CD14-positive monocyte (primary cell): Measurements from ENCODE around the gene ZNF207. TPM values are rescaled to one million over a fixed set of nuclear protein-coding genes. Genes with fewer than 3 reads are reported as not detected.

Source experiments
- DNase-seq, 3 donors: peaks; one replicate each; pipeline ENCODE4 v3.0.0-alpha.2; 2011 to 2022
- H2AFZ ChIP-seq: 2 replicates; pipeline ENCODE4 v1.6.0; 2012; ENCODE audit warnings: mild to moderate bottlenecking, low read depth, low read length, inconsistent platforms; ENCODE audit not compliant: insufficient read depth, poor library complexity, severe bottlenecking
- H3K27ac ChIP-seq, 2 donors: 1 replicate in 1 of 2; 2 replicates in 1 of 2; pipeline ENCODE4 v1.5.1; 2012 to 2013; ENCODE audit warnings: low read length in 2 of 2, control low read depth in 1 of 2, inconsistent platforms in 1 of 2, low read depth in 1 of 2, mild to moderate bottlenecking in 1 of 2
- H3K27me3 ChIP-seq, 2 donors: one replicate each; pipeline versions ENCODE4 v1.6.0 to v1.6.1; 2011 to 2013; ENCODE audit warnings: low read length in 2 of 2; ENCODE audit not compliant: control insufficient read depth in 2 of 2, insufficient read depth in 2 of 2
- H3K36me3 ChIP-seq, 2 donors: replicated peaks in 1 of 2; 1 replicate in 1 of 2; 2 replicates in 1 of 2; pipeline versions ENCODE4 v1.5.1 to v1.6.1; 2012 to 2013; ENCODE audit warnings: low read length in 2 of 2, control low read depth in 1 of 2, inconsistent platforms in 1 of 2, mild to moderate bottlenecking in 1 of 2; ENCODE audit not compliant: insufficient read depth in 2 of 2, control insufficient read depth in 1 of 2
- H3K4me1 ChIP-seq, 2 donors: 1 replicate in 1 of 2; 2 replicates in 1 of 2; pipeline versions ENCODE4 v1.5.1 to v1.6.1; 2012 to 2013; ENCODE audit warnings: low read length in 2 of 2, control low read depth in 1 of 2, inconsistent platforms in 1 of 2, mild to moderate bottlenecking in 1 of 2, moderate library complexity in 1 of 2; ENCODE audit not compliant: insufficient read depth in 2 of 2, control insufficient read depth in 1 of 2
- H3K4me2 ChIP-seq: replicated peaks from 2 replicates; pipeline ENCODE3; 2012; ENCODE audit warnings: low read length, moderate library complexity, mild to moderate bottlenecking; ENCODE audit not compliant: poor library complexity, severe bottlenecking; ENCODE audit errors: extremely low read depth
- H3K4me3 ChIP-seq, 3 experiments: fragments of 200-600 bp in 1 of 3; sonication (generic) in 1 of 3; replicated peaks in 1 of 3; 1 replicate in 2 of 3; 2 replicates in 1 of 3; pipeline ENCODE4 v1.5.1; 2011 to 2013; ENCODE audit warnings: low read length in 3 of 3, mild to moderate bottlenecking in 3 of 3, control low read depth in 2 of 3, low read depth in 2 of 3, inconsistent platforms in 1 of 3, moderate library complexity in 1 of 3
- H3K79me2 ChIP-seq: 2 replicates; pipeline ENCODE4 v1.6.0; 2012; ENCODE audit warnings: mild to moderate bottlenecking, control low read depth, inconsistent platforms, low read length, moderate library complexity; ENCODE audit not compliant: insufficient read depth
- H3K9ac ChIP-seq: 2 replicates; pipeline ENCODE4 v1.6.0; 2017; ENCODE audit warnings: low read length, mild to moderate bottlenecking; ENCODE audit not compliant: insufficient read depth, poor library complexity, severe bottlenecking
- H3K9me3 ChIP-seq, 2 donors: replicated peaks in 1 of 2; 1 replicate in 1 of 2; 2 replicates in 1 of 2; pipeline versions ENCODE4 v1.5.1 to v1.6.1; 2012 to 2013; ENCODE audit warnings: low read length in 2 of 2, control low read depth in 1 of 2; ENCODE audit not compliant: control insufficient read depth in 1 of 2, insufficient read depth in 1 of 2
- H4K20me1 ChIP-seq: 2 replicates; pipeline ENCODE4 v1.6.0; 2012; ENCODE audit warnings: mild to moderate bottlenecking, low read length, control low read depth, moderate library complexity; ENCODE audit not compliant: insufficient read depth
- H3K27ac Mint-ChIP-seq, 7 donors: one replicate each; pipeline ENCODE4 v1.8.0; 2020; ENCODE audit warnings: mild to moderate bottlenecking in 7 of 7, mixed read lengths in 7 of 7, moderate library complexity in 6 of 7, inconsistent platforms in 2 of 7
- H3K27me3 Mint-ChIP-seq, 3 donors: one replicate each; pipeline ENCODE4 v1.8.0; 2021 to 2022; ENCODE audit warnings: low read depth in 3 of 3, mild to moderate bottlenecking in 3 of 3, mixed read lengths in 3 of 3, moderate library complexity in 3 of 3, inconsistent platforms in 1 of 3
- H3K36me3 Mint-ChIP-seq, 2 donors: one replicate each; pipeline ENCODE4 v1.8.0; 2020; ENCODE audit warnings: mixed read lengths in 2 of 2, inconsistent platforms in 1 of 2, mild to moderate bottlenecking in 1 of 2
- H3K4me1 Mint-ChIP-seq: one replicate; pipeline ENCODE4 v1.8.0; 2020; ENCODE audit warnings: mild to moderate bottlenecking, mixed read lengths
- H3K4me3 Mint-ChIP-seq, 2 donors: one replicate each; pipeline ENCODE4 v1.8.0; 2020; ENCODE audit warnings: mild to moderate bottlenecking in 2 of 2, mixed read lengths in 2 of 2, moderate library complexity in 1 of 2
- H3K9me3 Mint-ChIP-seq, 7 donors: one replicate each; pipeline ENCODE4 v1.8.0; 2020 to 2022; ENCODE audit warnings: mixed read lengths in 7 of 7, mild to moderate bottlenecking in 6 of 7, moderate library complexity in 6 of 7, inconsistent platforms in 2 of 7
- WGBS: methylation state at CpG from one replicate; pipeline ENCODE4 v1.1.5; 2013; ENCODE audit warnings: missing lambda C conversion rate; ENCODE audit not compliant: insufficient coverage; 5-methylcytosine and 5-hydroxymethylcytosine counted together
- intact Hi-C, 2 donors: fragments of 100-400 bp; cut with micrococcal nuclease; formaldehyde crosslinking; loops; one replicate each; pipeline versions ENCODE4 v1.15.0 to v1.15.1; 2023
- polyA plus RNA-seq, 3 donors: library from polyadenylated mRNA; depleted of rRNA in 1 of 3; unstranded in 2 of 3; stranded (reverse) in 1 of 3; fragments of 300-500 nt in 2 of 3; fragments of >200 nt in 1 of 3; fragmentation: Illumina TruSeq in 2 of 3; gene quantifications; 1 replicate in 2 of 3; 2 replicates in 1 of 3; pipeline ENCODE4 v1.2.3, GENCODE V29; 2012 to 2021
- TF ChIP-seq, protein P1 (sequence below): fragments of 200-600 bp; IDR thresholded peaks from one replicate; pipeline ENCODE4 v1.8.0; 2022; ENCODE audit warnings: antibody characterized with exemption, mild to moderate bottlenecking

Gene ZNF207
- polyA plus RNA-seq, 3 donors: 129 to 147 (median 138) TPM

DNA sequence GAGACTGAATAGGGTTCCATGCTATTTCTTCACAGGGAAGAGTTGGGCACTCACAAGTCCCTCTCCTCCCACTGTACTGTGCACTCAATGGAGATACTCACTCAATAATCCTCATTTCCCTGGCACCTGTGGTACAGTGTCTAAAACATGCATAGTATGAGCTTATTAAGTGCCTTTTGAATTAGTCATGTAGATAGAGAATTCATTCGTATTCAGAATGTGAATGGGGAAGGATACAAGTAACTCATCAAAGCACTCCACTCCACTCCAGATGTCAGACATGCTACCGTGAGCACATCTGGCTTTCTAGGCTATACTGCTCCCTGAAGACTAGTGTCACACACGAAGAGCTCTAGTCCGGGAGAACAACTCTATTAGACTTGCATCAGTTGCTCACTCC, 14.3 kb upstream of the ZNF207 start:
- Histone ChIP-seq H2AFZ (no peak overlapping the region), H4K20me1 (no peaks in the 10 kb centered on the region), H3K36me3 (peaks cover 17 to 51% of the 10 kb centered on the region in 2 donors), H3K27me3 (no peaks in the 10 kb centered on the region), H3K27ac (no peak overlapping the region), H3K79me2 (peaks cover 4% of the 10 kb centered on the region), H3K4me1 (peaks cover 22 to 23% of the 10 kb centered on the region in 2 donors), H3K4me3 (no peak overlapping the region), H3K9me3 (no peaks in the 10 kb centered on the region), H3K4me2 (no peak overlapping the region), H3K9ac (no peak overlapping the region)
- TF ChIP-seq, protein P1, sequence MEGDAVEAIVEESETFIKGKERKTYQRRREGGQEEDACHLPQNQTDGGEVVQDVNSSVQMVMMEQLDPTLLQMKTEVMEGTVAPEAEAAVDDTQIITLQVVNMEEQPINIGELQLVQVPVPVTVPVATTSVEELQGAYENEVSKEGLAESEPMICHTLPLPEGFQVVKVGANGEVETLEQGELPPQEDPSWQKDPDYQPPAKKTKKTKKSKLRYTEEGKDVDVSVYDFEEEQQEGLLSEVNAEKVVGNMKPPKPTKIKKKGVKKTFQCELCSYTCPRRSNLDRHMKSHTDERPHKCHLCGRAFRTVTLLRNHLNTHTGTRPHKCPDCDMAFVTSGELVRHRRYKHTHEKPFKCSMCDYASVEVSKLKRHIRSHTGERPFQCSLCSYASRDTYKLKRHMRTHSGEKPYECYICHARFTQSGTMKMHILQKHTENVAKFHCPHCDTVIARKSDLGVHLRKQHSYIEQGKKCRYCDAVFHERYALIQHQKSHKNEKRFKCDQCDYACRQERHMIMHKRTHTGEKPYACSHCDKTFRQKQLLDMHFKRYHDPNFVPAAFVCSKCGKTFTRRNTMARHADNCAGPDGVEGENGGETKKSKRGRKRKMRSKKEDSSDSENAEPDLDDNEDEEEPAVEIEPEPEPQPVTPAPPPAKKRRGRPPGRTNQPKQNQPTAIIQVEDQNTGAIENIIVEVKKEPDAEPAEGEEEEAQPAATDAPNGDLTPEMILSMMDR: no peak
- H3K4me1 Mint-ChIP-seq: peaks cover 21% of the 10 kb centered on the region
- H3K4me3 Mint-ChIP-seq: no peak overlapping the region
- H3K36me3 Mint-ChIP-seq: peaks cover 33 to 43% of the 10 kb centered on the region in 2 donors
- intact Hi-C loops: no loop called here
- peaks cover 0 to 2% (median 0%) of the 10 kb centered on the region in 3 donors for H3K27me3 Mint-ChIP-seq
- no peak for DNase-seq
- no CpG with 5 or more reads among the region's 4 CpGs for WGBS
- no peaks in the 10 kb centered on the region for H3K9me3 Mint-ChIP-seq
- no peak overlapping the region for H3K27ac Mint-ChIP-seq

DNA sequence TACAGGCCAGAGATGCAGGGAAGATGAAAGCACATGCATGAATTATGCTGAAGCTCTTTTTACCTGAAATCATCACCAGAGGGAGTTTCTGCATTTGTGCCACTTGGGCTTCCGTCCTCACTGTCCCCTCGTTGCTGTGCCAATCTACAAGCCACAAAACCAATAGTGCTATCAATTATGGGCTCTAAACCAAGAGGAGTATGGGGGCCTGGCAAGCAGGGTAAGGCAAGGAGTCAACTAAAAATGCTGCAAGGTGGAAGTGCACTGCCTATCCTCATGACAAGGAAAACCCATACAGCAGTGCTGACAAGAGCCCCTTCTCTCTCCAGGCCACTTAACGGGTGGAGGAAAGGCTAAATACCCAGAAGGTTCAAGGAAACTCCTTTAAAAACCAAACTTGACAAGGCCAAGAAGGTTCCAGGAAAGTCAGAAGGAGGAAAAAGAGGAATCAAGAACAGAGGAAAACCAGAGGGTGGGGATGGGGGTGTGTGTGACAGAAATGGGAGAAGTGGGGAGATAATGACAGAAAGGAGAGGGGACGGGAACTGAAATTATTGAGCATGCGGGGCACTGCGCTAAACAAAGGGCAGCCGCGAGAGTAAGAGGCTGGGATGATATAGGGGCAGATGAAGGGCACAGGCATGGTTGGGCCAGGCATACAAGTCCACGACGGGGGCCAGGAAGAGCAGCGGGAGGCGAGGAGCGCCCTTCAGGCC, 8.7 kb upstream of the ZNF207 start:
- Mint-ChIP-seq H3K36me3 (peaks cover 17 to 26% of the 10 kb centered on the region in 2 donors), H3K4me3 (peak overlapping the region; percentile 90 to 93)

More for the DNA sequence above, 8.7 kb upstream of the ZNF207 start:
- Histone ChIP-seq H3K36me3 (peaks cover 4 to 25% of the 10 kb centered on the region in 2 donors), H3K4me3 (peak overlapping the region; percentile 73 to 78 (median 75)), H3K9ac (peak overlapping the region; percentile 55), H3K27me3 (no peaks in the 10 kb centered on the region), H4K20me1 (no peaks in the 10 kb centered on the region), H3K9me3 (no peaks in the 10 kb centered on the region), H3K27ac (peak overlapping the region; percentile 60 to 78), H3K4me2 (peak overlapping the region; percentile 77), H3K79me2 (no peaks in the 10 kb centered on the region), H2AFZ (peak overlapping the region; percentile 94), H3K4me1 (peaks cover 23 to 32% of the 10 kb centered on the region in 2 donors)
- peak overlapping the region; percentile 85 to 94 (median 92) for H3K27ac Mint-ChIP-seq
- TF ChIP-seq, protein P1: no peak
- H3K4me1 Mint-ChIP-seq: peaks cover 31% of the 10 kb centered on the region
- DNase-seq: peak in 2 of 3 donors; percentile 26 to 28
- peaks cover 0 to 3% (median 2%) of the 10 kb centered on the region in 3 donors for H3K27me3 Mint-ChIP-seq
- intact Hi-C loops: loop anchor here in 1 of 2 donors (5.0 kb wide), 1 partner anchor 89 kb away; no protein-coding TSS in a partner anchor
- WGBS: 0% methylated on average over 7 of the region's 13 CpGs
- no peaks in the 10 kb centered on the region for H3K9me3 Mint-ChIP-seq
